GM19193 (cell line): Measurements from ENCODE around the gene INTS1.

Experiments
- POLR2A ChIP-seq: IDR thresholded peaks from 4 replicates; pipeline ENCODE4 v1.6.1; 2011; ENCODE audit not compliant: insufficient read depth, insufficient read length; ENCODE audit errors: extremely low read depth

INTS1 gene

GRCh38 chr7:1434891-1435670 lies 69.1 kb downstream of the INTS1 start:
- TF ChIP-seq POLR2A, result no peak

- TF ChIP-seq POLR2A, result no peak
Measured at GRCh38 chr7:1434165-1434718, 69.9 kb downstream of the INTS1 start.

- TF ChIP-seq POLR2A, result no peak
Measured at GRCh38 chr7:1433128-1433920, 70.9 kb downstream of the INTS1 start.

- TF ChIP-seq POLR2A, result no peak
Measured at GRCh38 chr7:1432411-1433082, 71.6 kb downstream of the INTS1 start.

- TF ChIP-seq POLR2A, result no peak
Measured at GRCh38 chr7:1431634-1432380, 72.4 kb downstream of the INTS1 start.

- no peak for TF ChIP-seq POLR2A
Measured at GRCh38 chr7:1431226-1431625, 73.0 kb downstream of the INTS1 start.

- no peak for TF ChIP-seq POLR2A
Measured at GRCh38 chr7:1430056-1430845, 73.9 kb downstream of the INTS1 start.

- TF ChIP-seq POLR2A, result no peak
Measured at GRCh38 chr7:1428941-1429501, 75.2 kb downstream of the INTS1 start.

- TF ChIP-seq POLR2A, result no peak
Measured at GRCh38 chr7:1427064-1427657, 77.0 kb downstream of the INTS1 start.

- TF ChIP-seq POLR2A, result no peak
Measured at GRCh38 chr7:1426474-1426873, 77.7 kb downstream of the INTS1 start.

- no peak for TF ChIP-seq POLR2A
Measured at GRCh38 chr7:1425292-1426136, 78.7 kb downstream of the INTS1 start.

- TF ChIP-seq POLR2A, result no peak
Measured at GRCh38 chr7:1424041-1424440, 80.1 kb downstream of the INTS1 start.
